ENCODE measurements around the gene PDGFRB.
"Not testable (repeated sequence)": the region's sequence is repeated elsewhere in the genome, so short reads cannot be mapped to it uniquely, and the experiment has no call there.

Gene PDGFRB

DNA sequence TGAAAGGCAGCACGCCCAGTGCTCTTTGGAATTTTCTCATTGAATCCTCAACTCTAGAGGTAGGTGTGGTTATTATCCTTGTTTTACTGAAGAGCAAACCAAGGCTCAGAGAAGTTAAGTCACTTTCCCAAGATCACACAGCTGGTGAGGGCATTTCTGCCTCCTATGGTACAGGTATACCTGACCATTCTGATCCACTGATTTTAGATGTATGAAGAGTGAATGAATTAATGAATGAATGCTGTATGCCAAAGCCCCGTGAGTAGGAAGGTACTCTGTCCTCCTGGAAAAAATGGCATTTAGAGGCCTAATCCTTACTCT lies 51.1 kb downstream of the PDGFRB start:
- Histone ChIP-seq H3K27ac (ENCODE audit: low read length) (no peak overlapping the region), H3K27me3 (ENCODE audit: control insufficient read depth, insufficient read depth, low read length) (no peaks in the 10 kb centered on the region), H3K4me3 (ENCODE audit: low read length) (no peak overlapping the region), H3K9ac (ENCODE audit: low read length) (no peak overlapping the region), H3K36me3 (ENCODE audit: control insufficient read depth, low read depth, low read length) (no peaks in the 10 kb centered on the region), H3K4me1 (ENCODE audit: control insufficient read depth, low read depth, low read length) (no peaks in the 10 kb centered on the region), H3K9me3 (ENCODE audit: control insufficient read depth, low read depth, low read length) (no peaks in the 10 kb centered on the region)

- Histone ChIP-seq H3K9me3 (ENCODE audit: control insufficient read depth, low read depth, low read length) (no peaks in the 10 kb centered on the region), H3K9ac (ENCODE audit: low read length) (no peak overlapping the region), H3K4me3 (ENCODE audit: low read length) (no peak overlapping the region), H3K36me3 (ENCODE audit: control insufficient read depth, low read depth, low read length) (no peaks in the 10 kb centered on the region), H3K27ac (ENCODE audit: low read length) (no peak overlapping the region), H3K27me3 (ENCODE audit: control insufficient read depth, insufficient read depth, low read length) (no peaks in the 10 kb centered on the region), H3K4me1 (ENCODE audit: control insufficient read depth, low read depth, low read length) (no peaks in the 10 kb centered on the region)
Observed at GRCh38 chr5:150103678-150104549, 51.7 kb downstream of the PDGFRB start.

DNA sequence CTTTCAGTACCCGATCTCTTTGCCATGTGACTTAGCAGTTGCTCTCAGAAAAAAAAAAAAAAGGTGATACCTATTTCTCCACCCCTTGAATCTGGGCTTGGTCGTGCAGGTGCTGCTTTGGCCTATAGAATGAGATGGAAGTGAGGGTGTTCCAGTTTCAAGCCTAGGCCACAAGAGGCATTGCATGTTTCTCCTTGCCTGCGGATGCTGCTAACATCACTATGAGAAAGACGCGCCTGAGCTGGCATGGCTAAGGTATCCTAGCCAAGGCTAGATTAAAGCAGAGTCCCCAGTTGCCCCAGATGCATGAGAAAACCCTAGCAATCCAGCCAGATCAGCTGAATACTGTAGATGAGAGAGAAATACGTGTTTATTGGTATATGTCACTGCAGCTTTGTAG lies 54.6 kb downstream of the PDGFRB start:
- H3K9me3 ChIP-seq (ENCODE audit: control insufficient read depth, low read depth, low read length), result no peaks in the 10 kb centered on the region
- no peaks in the 10 kb centered on the region for H3K4me1 ChIP-seq (ENCODE audit: control insufficient read depth, low read depth, low read length)
- H3K9ac ChIP-seq (ENCODE audit: low read length), result no peak overlapping the region
- H3K27me3 ChIP-seq (ENCODE audit: control insufficient read depth, insufficient read depth, low read length), result no peaks in the 10 kb centered on the region
- H3K4me3 ChIP-seq (ENCODE audit: low read length), result no peak overlapping the region
- no peak overlapping the region for H3K27ac ChIP-seq (ENCODE audit: low read length)
- H3K36me3 ChIP-seq (ENCODE audit: control insufficient read depth, low read depth, low read length), result no peaks in the 10 kb centered on the region

DNA sequence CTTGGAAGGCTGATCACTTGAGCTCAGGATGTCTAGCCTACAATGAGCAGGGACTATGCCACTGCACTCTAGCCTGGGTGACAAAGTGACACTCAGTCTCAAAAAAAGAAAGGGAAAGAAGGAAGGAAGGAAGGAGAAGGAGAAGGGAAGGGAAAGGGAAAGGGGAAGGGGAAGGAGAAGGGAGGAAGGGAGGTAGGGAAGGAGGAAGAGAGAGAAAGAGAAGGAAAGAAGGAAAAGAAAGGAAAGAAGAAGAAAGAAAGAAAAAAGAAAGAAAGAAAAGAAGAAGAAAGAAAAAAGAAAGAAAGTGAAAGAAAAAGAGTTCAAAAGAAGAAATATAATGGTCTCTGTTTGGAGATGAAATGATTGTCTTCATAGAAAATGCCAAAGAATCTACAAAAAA lies 58.5 kb downstream of the PDGFRB start:
- no peak overlapping the region for H3K9ac ChIP-seq (ENCODE audit: low read length)
- no peaks in the 10 kb centered on the region for H3K36me3 ChIP-seq (ENCODE audit: control insufficient read depth, low read depth, low read length)
- H3K4me1 ChIP-seq (ENCODE audit: control insufficient read depth, low read depth, low read length), result no peaks in the 10 kb centered on the region
- H3K27ac ChIP-seq (ENCODE audit: low read length), result no peak overlapping the region
- H3K27me3 ChIP-seq (ENCODE audit: control insufficient read depth, insufficient read depth, low read length), result no peaks in the 10 kb centered on the region
- H3K9me3 ChIP-seq (ENCODE audit: control insufficient read depth, low read depth, low read length), result no peaks in the 10 kb centered on the region
- H3K4me3 ChIP-seq (ENCODE audit: low read length), result no peak overlapping the region

DNA sequence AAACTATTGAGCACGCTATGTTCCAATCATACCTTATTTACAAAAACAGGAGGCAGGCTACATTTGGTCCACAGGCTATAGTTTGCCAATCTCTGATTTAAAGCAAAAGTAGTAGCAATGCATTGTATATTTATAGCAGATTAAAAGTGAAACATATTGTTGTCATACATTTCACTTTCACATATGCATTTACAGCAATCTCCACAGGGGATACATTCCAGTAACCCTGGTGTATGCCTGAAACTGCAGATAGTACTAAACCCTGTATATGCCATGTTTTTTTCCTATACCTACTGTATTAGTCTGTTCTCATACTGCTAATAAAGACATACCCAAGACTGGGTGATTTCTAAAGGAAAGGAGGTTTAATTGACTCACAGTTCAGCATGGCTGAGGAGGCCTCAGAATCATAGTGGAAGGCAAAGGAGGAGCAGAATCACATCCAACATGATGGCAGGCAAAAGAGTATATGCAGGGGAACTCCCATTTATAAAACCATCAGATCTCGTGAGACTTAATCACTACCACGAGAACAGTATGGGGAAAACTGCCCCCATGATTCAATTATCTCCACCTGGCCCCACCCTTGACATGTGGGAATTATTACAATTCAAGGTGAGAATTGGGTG lies 63.4 kb downstream of the PDGFRB start:
- H3K4me3 ChIP-seq (ENCODE audit: low read length), result no peak overlapping the region
- H3K36me3 ChIP-seq (ENCODE audit: control insufficient read depth, low read depth, low read length), result no peaks in the 10 kb centered on the region
- no peaks in the 10 kb centered on the region for H3K4me1 ChIP-seq (ENCODE audit: control insufficient read depth, low read depth, low read length)
- no peaks in the 10 kb centered on the region for H3K9me3 ChIP-seq (ENCODE audit: control insufficient read depth, low read depth, low read length)
- H3K9ac ChIP-seq (ENCODE audit: low read length), result no peak overlapping the region
- no peak overlapping the region for H3K27ac ChIP-seq (ENCODE audit: low read length)
- no peaks in the 10 kb centered on the region for H3K27me3 ChIP-seq (ENCODE audit: control insufficient read depth, insufficient read depth, low read length)

DNA sequence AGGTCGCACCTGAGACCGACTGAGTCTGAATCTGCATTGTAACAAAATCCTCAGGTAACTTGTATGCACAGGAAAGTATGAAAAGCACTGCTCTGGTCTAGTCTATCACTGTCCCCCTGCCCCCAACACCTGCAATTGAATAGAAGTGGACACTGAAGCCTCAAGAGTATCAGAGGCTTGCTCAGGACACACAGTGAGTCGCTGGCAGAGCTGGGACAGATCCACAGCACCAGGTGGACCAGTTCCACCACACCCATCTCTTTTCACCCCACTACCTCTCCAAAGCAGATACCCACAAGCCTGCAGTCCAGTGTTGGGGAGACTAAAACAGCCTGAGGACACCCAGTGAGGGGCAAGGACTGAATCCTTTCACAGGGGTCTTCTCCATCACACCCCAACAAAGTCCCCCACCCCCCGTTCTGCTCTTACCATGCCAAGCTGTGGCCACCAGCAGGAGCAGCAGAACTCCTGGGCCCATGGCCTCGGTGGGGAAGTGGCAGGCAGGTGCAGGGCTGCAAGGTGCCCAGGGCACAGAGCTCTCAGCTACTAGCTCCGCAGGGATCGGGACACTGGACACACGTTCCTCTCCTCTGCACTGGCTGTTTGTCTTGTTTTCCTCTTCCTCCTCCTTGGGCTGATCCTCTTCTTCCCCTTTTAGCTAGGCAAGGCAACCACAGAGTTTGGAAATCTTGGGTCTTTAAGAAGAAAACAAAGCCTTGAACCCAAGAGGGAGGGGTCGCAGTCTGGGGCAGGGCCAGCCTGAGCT lies 69.5 kb downstream of the PDGFRB start, which contains the start of gene CSF1R:
Gene CSF1R (minus strand): TSS at position 605 of the 766 bp plus-strand sequence. CDS start 127 bp downstream, at position 478.
- Histone ChIP-seq H3K36me3 (ENCODE audit: control insufficient read depth, low read depth, low read length) (no peaks in the 10 kb centered on the region), H3K9ac (ENCODE audit: low read length) (no peak within 1 kb of the TSS), H3K9me3 (ENCODE audit: control insufficient read depth, low read depth, low read length) (no peaks in the 10 kb centered on the region), H3K27me3 (ENCODE audit: control insufficient read depth, insufficient read depth, low read length) (no peaks in the 10 kb centered on the region), H3K4me1 (ENCODE audit: control insufficient read depth, low read depth, low read length) (peaks cover 11% of the 10 kb centered on the region), H3K4me3 (ENCODE audit: low read length) (no peak within 1 kb of the TSS), H3K27ac (ENCODE audit: low read length) (no peak within 1 kb of the TSS)

DNA sequence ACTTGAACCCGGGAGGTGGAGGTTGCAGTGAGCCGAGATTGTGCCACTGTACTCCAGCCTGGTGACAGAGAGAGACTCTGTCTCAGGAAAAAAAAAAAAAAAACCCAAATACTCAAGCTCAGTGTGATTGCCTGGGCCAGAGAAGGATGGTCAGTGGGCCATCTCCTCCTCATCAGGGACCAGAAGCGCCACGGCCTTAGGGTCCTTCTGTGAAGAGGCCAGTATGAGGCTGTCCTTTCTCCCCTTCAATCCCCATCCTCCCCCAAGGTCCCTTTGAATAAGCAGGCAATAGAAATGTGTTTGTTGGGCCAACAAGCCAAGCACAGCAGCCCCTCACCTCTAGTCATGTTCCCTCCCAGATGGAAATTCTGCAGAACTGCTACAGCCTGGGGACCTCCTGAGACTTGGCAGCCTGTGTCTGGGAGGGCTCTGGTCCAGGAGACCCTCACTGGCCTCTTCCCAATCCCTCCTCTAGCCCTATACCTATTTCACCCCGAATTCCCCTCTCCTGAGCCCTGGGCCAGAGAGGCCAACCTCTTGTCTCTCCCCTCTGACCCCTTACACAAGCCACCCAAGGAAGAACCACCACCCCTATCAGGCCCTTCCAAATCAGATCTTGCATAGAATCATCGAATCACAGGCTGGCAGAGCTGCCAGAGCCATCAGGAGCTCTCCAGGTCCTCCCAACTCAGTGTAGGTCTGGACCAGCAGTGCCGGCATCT lies 70.3 kb downstream of the PDGFRB start:
- H3K27ac ChIP-seq (ENCODE audit: low read length), result no peak overlapping the region
- H3K27me3 ChIP-seq (ENCODE audit: control insufficient read depth, insufficient read depth, low read length), result no peaks in the 10 kb centered on the region
- H3K9ac ChIP-seq (ENCODE audit: low read length), result no peak overlapping the region
- H3K4me1 ChIP-seq (ENCODE audit: control insufficient read depth, low read depth, low read length), result peaks cover 11% of the 10 kb centered on the region
- H3K4me3 ChIP-seq (ENCODE audit: low read length), result no peak overlapping the region
- no peaks in the 10 kb centered on the region for H3K36me3 ChIP-seq (ENCODE audit: control insufficient read depth, low read depth, low read length)
- no peaks in the 10 kb centered on the region for H3K9me3 ChIP-seq (ENCODE audit: control insufficient read depth, low read depth, low read length)

- not testable (repeated sequence) for H3K4me3 ChIP-seq (ENCODE audit: low read length); H3K36me3 ChIP-seq (ENCODE audit: control insufficient read depth, low read depth, low read length); H3K27me3 ChIP-seq (ENCODE audit: control insufficient read depth, insufficient read depth, low read length); H3K27ac ChIP-seq (ENCODE audit: low read length); H3K9me3 ChIP-seq (ENCODE audit: control insufficient read depth, low read depth, low read length); H3K9ac ChIP-seq (ENCODE audit: low read length)
- peaks cover 11% of the 10 kb centered on the region for H3K4me1 ChIP-seq (ENCODE audit: control insufficient read depth, low read depth, low read length)
Observed at GRCh38 chr5:150084754-150085153, 70.9 kb downstream of the PDGFRB start.

DNA sequence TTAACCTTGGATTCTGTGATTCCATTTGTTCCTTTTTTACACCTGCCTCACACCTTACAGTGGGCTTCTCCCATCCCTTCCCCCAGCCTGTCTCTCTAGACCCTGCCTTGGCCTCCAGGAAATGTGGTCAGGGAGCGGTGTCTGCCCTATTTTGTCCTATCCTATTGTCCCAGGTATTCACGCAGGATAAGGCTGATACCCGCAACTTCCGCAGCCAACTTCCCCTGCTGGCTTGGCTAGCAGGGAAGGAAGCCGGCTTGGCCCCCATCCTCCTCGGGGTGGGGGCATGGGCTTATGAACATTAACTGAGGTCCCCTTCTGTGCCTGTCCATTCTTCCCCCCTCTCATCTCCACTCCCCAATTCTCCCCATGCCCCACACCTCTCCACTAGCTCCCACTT lies 72.8 kb downstream of the PDGFRB start:
- Histone ChIP-seq H3K4me1 (ENCODE audit: control insufficient read depth, low read depth, low read length) (peaks cover 11% of the 10 kb centered on the region), H3K9me3 (ENCODE audit: control insufficient read depth, low read depth, low read length) (no peaks in the 10 kb centered on the region), H3K27me3 (ENCODE audit: control insufficient read depth, insufficient read depth, low read length) (no peaks in the 10 kb centered on the region), H3K4me3 (ENCODE audit: low read length) (no peak overlapping the region), H3K9ac (ENCODE audit: low read length) (no peak overlapping the region), H3K27ac (ENCODE audit: low read length) (no peak overlapping the region), H3K36me3 (ENCODE audit: control insufficient read depth, low read depth, low read length) (no peaks in the 10 kb centered on the region)

- H3K27ac ChIP-seq (ENCODE audit: low read length), result no peak overlapping the region
- no peaks in the 10 kb centered on the region for H3K9me3 ChIP-seq (ENCODE audit: control insufficient read depth, low read depth, low read length)
- H3K36me3 ChIP-seq (ENCODE audit: control insufficient read depth, low read depth, low read length), result no peaks in the 10 kb centered on the region
- peaks cover 11% of the 10 kb centered on the region for H3K4me1 ChIP-seq (ENCODE audit: control insufficient read depth, low read depth, low read length)
- no peaks in the 10 kb centered on the region for H3K27me3 ChIP-seq (ENCODE audit: control insufficient read depth, insufficient read depth, low read length)
- no peak overlapping the region for H3K4me3 ChIP-seq (ENCODE audit: low read length)
- H3K9ac ChIP-seq (ENCODE audit: low read length), result no peak overlapping the region
Observed at GRCh38 chr5:150082374-150082773, 73.3 kb downstream of the PDGFRB start.

All from iPS-18a (cell line).